Liver (tissue), 3 donors: ENCODE measurements around the gene TMEM214.

Experiments used
- EGR1 ChIP-seq, 2 donors: IDR thresholded peaks; 2 replicates each; pipeline ENCODE4 v1.6.1; 2016 to 2018; ENCODE audit warnings: antibody characterized with exemption in 2 of 2, low read depth in 2 of 2
- JUND ChIP-seq, 2 donors: IDR thresholded peaks; 2 replicates each; pipeline ENCODE4 v1.6.1; 2016; ENCODE audit warnings: antibody characterized with exemption in 2 of 2
- TAF1 ChIP-seq: conservative IDR thresholded peaks from 2 replicates; pipeline ENCODE4 v1.6.1; 2016; ENCODE audit warnings: antibody characterized with exemption, mild to moderate bottlenecking
- TF ChIP-seq, protein P1 (sequence below): fragments of 150-350 bp; IDR thresholded peaks from 2 replicates; pipeline ENCODE4 v1.5.1; 2017; ENCODE audit warnings: improper control_type of control experiment, low read depth, low read length; ENCODE audit not compliant: missing input control
- TF ChIP-seq, protein P2 (sequence below): IDR thresholded peaks from 2 replicates; pipeline ENCODE4 v1.6.1; 2016; ENCODE audit warnings: antibody characterized with exemption, mild to moderate bottlenecking
- TF ChIP-seq, protein P3 (sequence below): IDR thresholded peaks from 2 replicates; pipeline ENCODE4 v1.6.1; 2016; ENCODE audit warnings: antibody characterized with exemption
- TF ChIP-seq, protein P4 (sequence below): IDR thresholded peaks from 2 replicates; pipeline ENCODE4 v1.6.1; 2016; ENCODE audit warnings: antibody characterized with exemption
- donor health status: healthy.
- donor health status: healthy.

DNA sequence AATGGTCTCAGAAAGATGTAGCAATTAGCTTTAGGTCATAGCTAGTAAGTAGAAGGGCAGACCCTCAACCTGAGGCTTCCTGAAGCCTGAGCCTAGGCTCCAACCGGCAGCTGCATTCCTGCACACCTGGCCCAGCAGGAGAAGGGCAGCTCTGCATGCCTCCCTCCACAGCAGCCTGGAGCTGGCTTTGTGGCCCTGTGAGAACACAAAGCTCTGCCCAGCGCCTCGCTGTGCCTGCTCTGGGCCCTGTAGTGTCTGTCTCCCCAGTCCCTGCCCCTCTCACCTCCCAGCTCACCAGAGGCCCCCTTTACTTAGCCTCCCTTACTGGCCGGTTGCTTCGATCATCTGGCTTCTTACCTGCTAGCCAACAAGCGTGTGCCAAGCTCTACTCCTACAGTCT is 6.7 kb downstream of the TMEM214 start:
- TF ChIP-seq, protein P1, sequence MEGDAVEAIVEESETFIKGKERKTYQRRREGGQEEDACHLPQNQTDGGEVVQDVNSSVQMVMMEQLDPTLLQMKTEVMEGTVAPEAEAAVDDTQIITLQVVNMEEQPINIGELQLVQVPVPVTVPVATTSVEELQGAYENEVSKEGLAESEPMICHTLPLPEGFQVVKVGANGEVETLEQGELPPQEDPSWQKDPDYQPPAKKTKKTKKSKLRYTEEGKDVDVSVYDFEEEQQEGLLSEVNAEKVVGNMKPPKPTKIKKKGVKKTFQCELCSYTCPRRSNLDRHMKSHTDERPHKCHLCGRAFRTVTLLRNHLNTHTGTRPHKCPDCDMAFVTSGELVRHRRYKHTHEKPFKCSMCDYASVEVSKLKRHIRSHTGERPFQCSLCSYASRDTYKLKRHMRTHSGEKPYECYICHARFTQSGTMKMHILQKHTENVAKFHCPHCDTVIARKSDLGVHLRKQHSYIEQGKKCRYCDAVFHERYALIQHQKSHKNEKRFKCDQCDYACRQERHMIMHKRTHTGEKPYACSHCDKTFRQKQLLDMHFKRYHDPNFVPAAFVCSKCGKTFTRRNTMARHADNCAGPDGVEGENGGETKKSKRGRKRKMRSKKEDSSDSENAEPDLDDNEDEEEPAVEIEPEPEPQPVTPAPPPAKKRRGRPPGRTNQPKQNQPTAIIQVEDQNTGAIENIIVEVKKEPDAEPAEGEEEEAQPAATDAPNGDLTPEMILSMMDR, result no peak
- TF ChIP-seq, protein P2, sequence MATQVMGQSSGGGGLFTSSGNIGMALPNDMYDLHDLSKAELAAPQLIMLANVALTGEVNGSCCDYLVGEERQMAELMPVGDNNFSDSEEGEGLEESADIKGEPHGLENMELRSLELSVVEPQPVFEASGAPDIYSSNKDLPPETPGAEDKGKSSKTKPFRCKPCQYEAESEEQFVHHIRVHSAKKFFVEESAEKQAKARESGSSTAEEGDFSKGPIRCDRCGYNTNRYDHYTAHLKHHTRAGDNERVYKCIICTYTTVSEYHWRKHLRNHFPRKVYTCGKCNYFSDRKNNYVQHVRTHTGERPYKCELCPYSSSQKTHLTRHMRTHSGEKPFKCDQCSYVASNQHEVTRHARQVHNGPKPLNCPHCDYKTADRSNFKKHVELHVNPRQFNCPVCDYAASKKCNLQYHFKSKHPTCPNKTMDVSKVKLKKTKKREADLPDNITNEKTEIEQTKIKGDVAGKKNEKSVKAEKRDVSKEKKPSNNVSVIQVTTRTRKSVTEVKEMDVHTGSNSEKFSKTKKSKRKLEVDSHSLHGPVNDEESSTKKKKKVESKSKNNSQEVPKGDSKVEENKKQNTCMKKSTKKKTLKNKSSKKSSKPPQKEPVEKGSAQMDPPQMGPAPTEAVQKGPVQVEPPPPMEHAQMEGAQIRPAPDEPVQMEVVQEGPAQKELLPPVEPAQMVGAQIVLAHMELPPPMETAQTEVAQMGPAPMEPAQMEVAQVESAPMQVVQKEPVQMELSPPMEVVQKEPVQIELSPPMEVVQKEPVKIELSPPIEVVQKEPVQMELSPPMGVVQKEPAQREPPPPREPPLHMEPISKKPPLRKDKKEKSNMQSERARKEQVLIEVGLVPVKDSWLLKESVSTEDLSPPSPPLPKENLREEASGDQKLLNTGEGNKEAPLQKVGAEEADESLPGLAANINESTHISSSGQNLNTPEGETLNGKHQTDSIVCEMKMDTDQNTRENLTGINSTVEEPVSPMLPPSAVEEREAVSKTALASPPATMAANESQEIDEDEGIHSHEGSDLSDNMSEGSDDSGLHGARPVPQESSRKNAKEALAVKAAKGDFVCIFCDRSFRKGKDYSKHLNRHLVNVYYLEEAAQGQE, result no peak
- TF ChIP-seq TAF1, result no peak
- TF ChIP-seq, protein P3, sequence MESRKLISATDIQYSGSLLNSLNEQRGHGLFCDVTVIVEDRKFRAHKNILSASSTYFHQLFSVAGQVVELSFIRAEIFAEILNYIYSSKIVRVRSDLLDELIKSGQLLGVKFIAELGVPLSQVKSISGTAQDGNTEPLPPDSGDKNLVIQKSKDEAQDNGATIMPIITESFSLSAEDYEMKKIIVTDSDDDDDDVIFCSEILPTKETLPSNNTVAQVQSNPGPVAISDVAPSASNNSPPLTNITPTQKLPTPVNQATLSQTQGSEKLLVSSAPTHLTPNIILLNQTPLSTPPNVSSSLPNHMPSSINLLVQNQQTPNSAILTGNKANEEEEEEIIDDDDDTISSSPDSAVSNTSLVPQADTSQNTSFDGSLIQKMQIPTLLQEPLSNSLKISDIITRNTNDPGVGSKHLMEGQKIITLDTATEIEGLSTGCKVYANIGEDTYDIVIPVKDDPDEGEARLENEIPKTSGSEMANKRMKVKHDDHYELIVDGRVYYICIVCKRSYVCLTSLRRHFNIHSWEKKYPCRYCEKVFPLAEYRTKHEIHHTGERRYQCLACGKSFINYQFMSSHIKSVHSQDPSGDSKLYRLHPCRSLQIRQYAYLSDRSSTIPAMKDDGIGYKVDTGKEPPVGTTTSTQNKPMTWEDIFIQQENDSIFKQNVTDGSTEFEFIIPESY, result no peak
- no peak for TF ChIP-seq EGR1 (IDR thresholded peaks at IDR 0.05; ENCODE audit: low read depth in 2 of 2)
- TF ChIP-seq JUND (IDR thresholded peaks at IDR 0.05), result no peak
- TF ChIP-seq, protein P4, sequence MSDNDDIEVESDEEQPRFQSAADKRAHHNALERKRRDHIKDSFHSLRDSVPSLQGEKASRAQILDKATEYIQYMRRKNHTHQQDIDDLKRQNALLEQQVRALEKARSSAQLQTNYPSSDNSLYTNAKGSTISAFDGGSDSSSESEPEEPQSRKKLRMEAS, result no peak
